ENCODE measurements around the gene BIRC3.

DNA sequence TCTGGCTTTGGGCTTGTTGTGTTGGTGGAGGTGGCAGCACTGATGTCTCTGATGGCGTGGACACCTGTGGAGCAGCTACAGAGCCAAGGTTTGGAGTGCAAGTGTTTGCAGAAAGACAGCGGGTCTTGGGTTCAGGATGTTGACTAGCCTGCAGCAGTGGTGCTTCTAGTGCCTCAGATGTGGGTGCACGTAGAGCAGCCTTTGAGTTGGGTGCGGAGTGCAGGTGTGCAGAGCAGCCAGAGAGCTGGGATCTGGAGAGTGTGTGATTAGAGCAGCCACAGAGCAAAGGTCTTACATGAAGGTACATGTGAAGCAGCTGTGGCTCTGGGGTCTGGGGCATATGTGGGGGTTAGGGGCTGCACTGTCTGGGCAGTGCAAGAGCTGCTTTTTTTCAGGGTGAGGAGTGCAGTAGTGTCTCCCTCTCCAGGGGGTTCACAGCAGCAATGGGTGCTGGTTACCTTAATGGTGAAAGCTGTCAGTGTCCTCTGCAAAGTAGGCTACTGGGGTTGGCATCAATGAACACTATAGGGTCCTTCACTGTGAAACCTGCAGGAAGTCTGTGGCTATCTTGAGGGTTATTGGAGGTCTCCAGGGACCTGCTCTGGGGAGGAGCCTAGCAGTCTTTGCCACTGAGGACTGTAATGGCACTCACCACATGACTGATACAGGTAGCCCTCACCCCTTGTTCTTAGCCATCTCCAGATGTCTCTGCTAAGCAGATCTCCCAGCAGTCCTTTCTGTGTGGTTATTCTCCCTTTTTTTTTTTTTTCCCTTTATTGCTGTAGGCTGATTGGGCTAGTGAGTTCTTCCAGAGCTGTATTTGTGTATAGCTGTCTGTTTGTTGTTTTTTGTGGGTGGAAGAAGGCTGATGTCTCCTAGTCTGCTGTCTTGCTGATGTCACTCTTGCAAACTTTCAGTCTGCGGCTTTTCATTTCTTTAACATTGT, 44.1 kb downstream of the BIRC3 start:
- TF ChIP-seq, protein P1, sequence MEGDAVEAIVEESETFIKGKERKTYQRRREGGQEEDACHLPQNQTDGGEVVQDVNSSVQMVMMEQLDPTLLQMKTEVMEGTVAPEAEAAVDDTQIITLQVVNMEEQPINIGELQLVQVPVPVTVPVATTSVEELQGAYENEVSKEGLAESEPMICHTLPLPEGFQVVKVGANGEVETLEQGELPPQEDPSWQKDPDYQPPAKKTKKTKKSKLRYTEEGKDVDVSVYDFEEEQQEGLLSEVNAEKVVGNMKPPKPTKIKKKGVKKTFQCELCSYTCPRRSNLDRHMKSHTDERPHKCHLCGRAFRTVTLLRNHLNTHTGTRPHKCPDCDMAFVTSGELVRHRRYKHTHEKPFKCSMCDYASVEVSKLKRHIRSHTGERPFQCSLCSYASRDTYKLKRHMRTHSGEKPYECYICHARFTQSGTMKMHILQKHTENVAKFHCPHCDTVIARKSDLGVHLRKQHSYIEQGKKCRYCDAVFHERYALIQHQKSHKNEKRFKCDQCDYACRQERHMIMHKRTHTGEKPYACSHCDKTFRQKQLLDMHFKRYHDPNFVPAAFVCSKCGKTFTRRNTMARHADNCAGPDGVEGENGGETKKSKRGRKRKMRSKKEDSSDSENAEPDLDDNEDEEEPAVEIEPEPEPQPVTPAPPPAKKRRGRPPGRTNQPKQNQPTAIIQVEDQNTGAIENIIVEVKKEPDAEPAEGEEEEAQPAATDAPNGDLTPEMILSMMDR (conservative IDR thresholded peaks at IDR 0.05) = no peak
- no peak for TF ChIP-seq EZH2 (IDR thresholded peaks at IDR 0.05; ENCODE audit: low read depth)
